Measurements from ENCODE around the gene GFOD1.

DNA sequence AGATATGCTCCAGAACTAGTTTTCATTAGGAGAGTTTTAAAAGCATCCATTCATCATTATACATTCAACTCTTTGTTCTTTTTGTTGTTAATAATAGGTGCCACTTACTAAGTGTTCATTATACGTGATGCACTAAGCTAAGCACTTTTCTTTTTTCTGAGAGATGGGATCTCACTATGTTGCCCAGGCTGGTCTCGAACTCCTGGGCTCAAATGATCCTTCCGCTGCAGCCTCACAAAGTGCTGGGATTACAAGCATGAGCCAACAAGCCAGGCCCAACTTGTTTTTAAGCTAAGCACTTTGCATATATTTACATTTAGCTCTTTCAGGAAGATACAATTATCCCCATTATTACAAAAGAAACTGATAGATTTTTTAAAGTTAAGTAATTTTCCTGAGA lies 5.7 kb upstream of the GFOD1 start:
- no peak for TF ChIP-seq POLR2A (IDR thresholded peaks at IDR 0.05; ENCODE audit: low read depth, low read length)
- no peak for TF ChIP-seq POLR2AphosphoS5 (IDR thresholded peaks at IDR 0.05; ENCODE audit: low read depth, low read length)
- no peak for TF ChIP-seq TAF1 (IDR thresholded peaks at IDR 0.05; ENCODE audit: borderline replicate concordance, low read depth, low read length)

Data from GM12892 (cell line).